NCI-H226 (cell line): ENCODE measurements around the gene ZNF785.
"Not testable (repeated sequence)": the region's sequence is repeated elsewhere in the genome, so short reads cannot be mapped to it uniquely, and the experiment has no call there.

Experiments used
- DNase-seq: peaks from one replicate; pipeline ENCODE4 v3.0.0-alpha.2; 2015

Gene ZNF785

GRCh38 chr16:30585400-30586191 is at the start of gene ZNF785:
TSS of gene ZNF785 (minus strand) at chr16:30585697. CDS start at chr16:30585611, 86 bp downstream.
- peak; percentile 99 for DNase-seq

- DNase-seq: no peak
Measured at GRCh38 chr16:30633526-30633925, 48.0 kb upstream of the ZNF785 start.

GRCh38 chr16:30632454-30632853 is 47.0 kb upstream of the ZNF785 start:
- DNase-seq: not testable (repeated sequence)

GRCh38 chr16:30628628-30629540 is 43.4 kb upstream of the ZNF785 start:
- peak; percentile 40 for DNase-seq

GRCh38 chr16:30626236-30626635 is 40.7 kb upstream of the ZNF785 start:
- DNase-seq: no peak

- DNase-seq: no peak
Measured at GRCh38 chr16:30623536-30624283, 38.2 kb upstream of the ZNF785 start.

GRCh38 chr16:30622455-30623032 is 37.0 kb upstream of the ZNF785 start:
- no peak for DNase-seq

GRCh38 chr16:30621765-30622164 is 36.3 kb upstream of the ZNF785 start:
- DNase-seq: no peak

GRCh38 chr16:30620169-30620568 is 34.7 kb upstream of the ZNF785 start:
- no peak for DNase-seq

- no peak for DNase-seq
Measured at GRCh38 chr16:30619638-30620037, 34.1 kb upstream of the ZNF785 start.

GRCh38 chr16:30619202-30619601 is 33.7 kb upstream of the ZNF785 start:
- no peak for DNase-seq

GRCh38 chr16:30615358-30616091 is 30.0 kb upstream of the ZNF785 start:
- DNase-seq: no peak

- DNase-seq: peak; percentile 92
Measured at GRCh38 chr16:30609926-30610839, 24.7 kb upstream of the ZNF785 start, which contains the start of gene ZNF689. TSS of gene ZNF689 (minus strand) at chr16:30610389. CDS start at chr16:30610041, 348 bp downstream.

GRCh38 chr16:30609002-30609925 is 23.8 kb upstream of the ZNF785 start:
- no peak for DNase-seq

GRCh38 chr16:30606004-30606403 is 20.5 kb upstream of the ZNF785 start:
- DNase-seq: no peak

- DNase-seq: no peak
Measured at GRCh38 chr16:30605158-30605557, 19.7 kb upstream of the ZNF785 start.

GRCh38 chr16:30604316-30604947 is 18.9 kb upstream of the ZNF785 start:
- no peak for DNase-seq

- DNase-seq: no peak
Measured at GRCh38 chr16:30603945-30604315, 18.4 kb upstream of the ZNF785 start.
